ENCODE data around the gene CA6. TPM values are rescaled to one million over a fixed set of nuclear protein-coding genes. Genes with fewer than 3 reads are reported as not detected.
"Not testable (repeated sequence)": the region's sequence is repeated elsewhere in the genome, so short reads cannot be mapped to it uniquely, and the experiment has no call there.

Gene CA6
- total RNA-seq, 1 experiment from 2014 or later = not detected

- Histone ChIP-seq H3K27me3 (replicated peaks) (no peaks in the 10 kb centered on the region), H3K27ac (no peak overlapping the region), H3K36me3 (no peaks in the 10 kb centered on the region), H3K4me3 (no peak overlapping the region), H3K4me1 (replicated peaks) (no peaks in the 10 kb centered on the region), H3K9me3 (replicated peaks) (no peaks in the 10 kb centered on the region; the same call in 1 of the 2 replicates)
- DNase-seq (ENCODE audit: low read depth in 1 of 2, low spot score in 2 of 2) = no peak
Observed at GRCh38 chr1:8911416-8912309, 34.0 kb upstream of the CA6 start.

GRCh38 chr1:8913457-8913856, 32.2 kb upstream of the CA6 start:
- Histone ChIP-seq H3K9me3 (replicated peaks) (no peaks in the 10 kb centered on the region; the same call in 1 of the 2 replicates), H3K27me3 (replicated peaks) (no peaks in the 10 kb centered on the region), H3K4me3 (no peak overlapping the region), H3K4me1 (replicated peaks) (no peaks in the 10 kb centered on the region), H3K36me3 (no peaks in the 10 kb centered on the region), H3K27ac (no peak overlapping the region)
- DNase-seq (ENCODE audit: low read depth in 1 of 2, low spot score in 2 of 2) = no peak

- H3K9me3 ChIP-seq (replicated peaks) = no peaks in the 10 kb centered on the region; the same call in 1 of the 2 replicates
- no peaks in the 10 kb centered on the region for H3K27me3 ChIP-seq (replicated peaks)
- no peak overlapping the region for H3K4me3 ChIP-seq
- H3K27ac ChIP-seq = no peak overlapping the region
- no peaks in the 10 kb centered on the region for H3K4me1 ChIP-seq (replicated peaks)
- no peak for DNase-seq (ENCODE audit: low read depth in 1 of 2, low spot score in 2 of 2)
- H3K36me3 ChIP-seq = no peaks in the 10 kb centered on the region
Observed at GRCh38 chr1:8914466-8914865, 31.2 kb upstream of the CA6 start.

GRCh38 chr1:8915446-8915845, 30.2 kb upstream of the CA6 start:
- no peak overlapping the region for H3K27ac ChIP-seq
- H3K27me3 ChIP-seq (replicated peaks) = no peaks in the 10 kb centered on the region
- H3K4me3 ChIP-seq = no peak overlapping the region
- no peaks in the 10 kb centered on the region for H3K4me1 ChIP-seq (replicated peaks)
- no peaks in the 10 kb centered on the region for H3K9me3 ChIP-seq (replicated peaks)
- no peaks in the 10 kb centered on the region for H3K36me3 ChIP-seq
- no peak for DNase-seq (ENCODE audit: low read depth in 1 of 2, low spot score in 2 of 2)

DNA sequence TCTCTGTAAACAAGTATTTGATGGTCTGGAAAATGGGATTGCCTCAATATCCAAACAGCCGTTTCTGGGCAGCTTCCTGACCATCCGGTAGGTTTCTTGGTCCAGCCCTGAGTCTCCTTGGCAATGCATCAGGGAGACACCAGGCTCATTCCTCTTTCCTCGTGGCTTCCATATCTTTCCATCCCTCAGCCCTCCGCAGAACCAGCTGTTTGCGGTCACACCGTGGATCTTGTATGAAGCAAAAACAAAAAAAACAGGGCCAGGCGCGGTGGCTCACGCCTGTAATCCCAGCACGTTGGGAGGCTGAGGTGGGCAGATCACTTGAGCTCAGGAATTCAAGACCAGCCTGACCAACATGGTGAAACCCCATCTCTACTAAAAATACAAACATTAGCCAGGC, 28.1 kb upstream of the CA6 start:
- not testable (repeated sequence) for H3K4me1 ChIP-seq (replicated peaks); H3K27me3 ChIP-seq (replicated peaks); DNase-seq (ENCODE audit: low read depth in 1 of 2, low spot score in 2 of 2); H3K4me3 ChIP-seq; H3K27ac ChIP-seq; H3K36me3 ChIP-seq; H3K9me3 ChIP-seq (replicated peaks)

GRCh38 chr1:8922962-8923361, 22.7 kb upstream of the CA6 start:
- Histone ChIP-seq H3K4me3 (no peak overlapping the region), H3K4me1 (replicated peaks) (no peaks in the 10 kb centered on the region), H3K36me3 (no peaks in the 10 kb centered on the region), H3K9me3 (replicated peaks) (no peaks in the 10 kb centered on the region), H3K27ac (no peak overlapping the region), H3K27me3 (replicated peaks) (no peaks in the 10 kb centered on the region)
- DNase-seq (ENCODE audit: low read depth in 1 of 2, low spot score in 2 of 2) = no peak

DNA sequence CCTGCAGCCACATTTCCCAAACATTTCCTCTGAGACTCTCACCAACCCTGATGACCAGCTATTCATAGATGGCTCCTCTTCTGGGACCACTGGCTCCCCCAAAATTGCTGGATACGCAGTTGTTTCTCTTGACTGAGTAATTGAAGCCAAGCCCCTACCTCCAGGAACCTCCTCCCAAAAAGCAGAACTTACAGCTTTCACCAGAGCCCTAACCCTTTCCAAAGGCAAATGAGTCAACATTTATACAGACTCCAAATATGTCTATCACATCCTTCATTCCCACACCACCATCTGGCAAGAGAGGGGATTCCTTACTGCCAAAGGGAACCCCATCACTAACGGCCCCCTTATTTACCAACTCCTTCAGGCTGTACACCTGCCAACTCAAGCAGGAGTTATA, 20.3 kb upstream of the CA6 start:
- Histone ChIP-seq H3K9me3 (replicated peaks) (no peaks in the 10 kb centered on the region), H3K27me3 (replicated peaks) (no peaks in the 10 kb centered on the region), H3K4me3 (no peak overlapping the region), H3K36me3 (no peaks in the 10 kb centered on the region), H3K27ac (no peak overlapping the region), H3K4me1 (replicated peaks) (no peaks in the 10 kb centered on the region)
- DNase-seq (ENCODE audit: low read depth in 1 of 2, low spot score in 2 of 2) = no peak

DNA sequence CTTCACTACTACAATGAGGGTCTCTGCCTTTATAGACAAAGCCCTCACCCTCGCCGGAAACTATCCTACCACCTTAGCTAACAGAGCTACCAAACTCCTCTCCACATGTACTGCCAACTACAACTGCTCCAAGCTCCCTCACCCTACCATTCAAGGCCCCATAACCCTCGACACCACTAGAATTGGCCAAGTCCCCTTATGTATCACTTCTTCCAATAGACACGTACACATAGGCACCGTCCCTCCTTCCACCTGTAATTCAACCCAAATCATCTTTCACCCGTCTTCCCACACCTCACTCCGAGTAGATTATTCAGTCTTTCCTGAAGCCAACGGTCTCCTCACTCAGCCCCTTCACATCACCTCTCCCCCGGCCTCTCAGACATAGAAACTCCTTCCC, 19.7 kb upstream of the CA6 start:
- H3K27me3 ChIP-seq (replicated peaks) = no peaks in the 10 kb centered on the region
- no peaks in the 10 kb centered on the region for H3K4me1 ChIP-seq (replicated peaks)
- no peaks in the 10 kb centered on the region for H3K9me3 ChIP-seq (replicated peaks)

GRCh38 chr1:8926707-8927694, 18.7 kb upstream of the CA6 start:
- no peak overlapping the region for H3K4me3 ChIP-seq
- H3K9me3 ChIP-seq (replicated peaks) = no peaks in the 10 kb centered on the region
- DNase-seq (ENCODE audit: low read depth in 1 of 2, low spot score in 2 of 2) = no peak

More for the DNA sequence above, 19.7 kb upstream of the CA6 start:
- no peak for DNase-seq (ENCODE audit: low read depth in 1 of 2, low spot score in 2 of 2)
- H3K27ac ChIP-seq = no peak overlapping the region
- H3K36me3 ChIP-seq = no peaks in the 10 kb centered on the region
- H3K4me3 ChIP-seq = no peak overlapping the region

GRCh38 chr1:8930116-8930515, 15.6 kb upstream of the CA6 start:
- DNase-seq (ENCODE audit: low read depth in 1 of 2, low spot score in 2 of 2) = no peak
- H3K27ac ChIP-seq = no peak overlapping the region
- no peaks in the 10 kb centered on the region for H3K36me3 ChIP-seq
- H3K27me3 ChIP-seq (replicated peaks) = no peaks in the 10 kb centered on the region
- no peak overlapping the region for H3K4me3 ChIP-seq
- no peaks in the 10 kb centered on the region for H3K9me3 ChIP-seq (replicated peaks)
- no peaks in the 10 kb centered on the region for H3K4me1 ChIP-seq (replicated peaks)

More at GRCh38 chr1:8926707-8927694, 18.7 kb upstream of the CA6 start:
- no peaks in the 10 kb centered on the region for H3K27me3 ChIP-seq (replicated peaks)
- no peaks in the 10 kb centered on the region for H3K4me1 ChIP-seq (replicated peaks)
- H3K27ac ChIP-seq = no peak overlapping the region
- H3K36me3 ChIP-seq = no peaks in the 10 kb centered on the region

DNA sequence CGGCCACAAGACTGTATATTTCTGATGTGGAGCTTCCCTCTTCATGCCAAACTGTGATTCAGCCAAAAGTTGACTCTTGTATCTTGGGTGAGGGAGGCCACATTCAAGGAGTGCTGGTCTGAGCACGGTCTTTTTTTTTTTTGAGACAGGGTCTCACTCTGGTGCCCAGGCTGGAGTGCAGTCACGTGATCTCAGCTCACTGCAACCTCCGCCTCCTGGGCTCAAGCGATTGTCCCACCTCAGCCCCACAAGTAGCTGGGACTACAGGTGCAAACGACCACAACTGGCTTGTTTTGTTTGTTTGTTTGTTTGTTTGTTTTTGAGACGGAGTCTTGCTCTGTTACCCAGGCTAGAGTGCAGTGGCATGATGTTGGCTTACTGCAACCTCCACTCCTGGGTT, 8.6 kb upstream of the CA6 start:
- DNase-seq (ENCODE audit: low read depth in 1 of 2, low spot score in 2 of 2); H3K27ac ChIP-seq; H3K36me3 ChIP-seq; H3K9me3 ChIP-seq (replicated peaks); H3K4me3 ChIP-seq; H3K27me3 ChIP-seq (replicated peaks): not testable (repeated sequence)
- H3K4me1 ChIP-seq (replicated peaks) = peaks cover 16% of the 10 kb centered on the region

DNA sequence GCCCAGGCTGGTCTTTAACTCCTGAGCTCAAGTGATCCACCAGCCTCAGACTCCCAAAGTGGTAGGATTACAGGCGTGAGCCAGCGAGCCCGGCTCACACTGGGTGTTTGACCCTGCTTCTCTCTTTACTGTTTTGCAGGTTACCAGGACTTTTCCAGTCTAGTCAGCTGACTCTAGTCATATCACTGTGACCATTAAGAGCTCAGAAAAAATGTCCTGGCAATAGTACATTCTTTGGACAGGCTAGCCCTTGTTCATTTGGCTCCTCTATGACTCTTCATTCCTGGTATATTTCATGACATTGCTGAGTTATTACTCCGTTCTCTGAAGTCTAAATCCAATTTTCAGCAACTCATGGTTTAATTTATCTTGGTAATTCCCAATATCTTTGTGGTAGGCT, 8.0 kb upstream of the CA6 start:
- H3K4me3 ChIP-seq = no peak overlapping the region
- H3K9me3 ChIP-seq (replicated peaks) = no peaks in the 10 kb centered on the region
- no peaks in the 10 kb centered on the region for H3K27me3 ChIP-seq (replicated peaks)
- DNase-seq (ENCODE audit: low read depth in 1 of 2, low spot score in 2 of 2) = no peak
- no peak overlapping the region for H3K27ac ChIP-seq
- peaks cover 23% of the 10 kb centered on the region for H3K4me1 ChIP-seq (replicated peaks)
- H3K36me3 ChIP-seq = no peaks in the 10 kb centered on the region

GRCh38 chr1:8938232-8938999, 7.3 kb upstream of the CA6 start:
- H3K4me3 ChIP-seq = no peak overlapping the region
- no peak overlapping the region for H3K27ac ChIP-seq
- H3K27me3 ChIP-seq (replicated peaks) = no peaks in the 10 kb centered on the region
- peak in 1 of 2 experiments; percentile 14 for DNase-seq (ENCODE audit: low read depth in 1 of 2, low spot score in 2 of 2)
- no peaks in the 10 kb centered on the region for H3K9me3 ChIP-seq (replicated peaks)
- no peaks in the 10 kb centered on the region for H3K36me3 ChIP-seq
- peaks cover 29% of the 10 kb centered on the region for H3K4me1 ChIP-seq (replicated peaks)

Data from SJSA1 (cell line).